Transverse colon (tissue), 4 donors: Measurements from ENCODE around the gene DDX51. TPM values are rescaled to one million over a fixed set of nuclear protein-coding genes. Genes with fewer than 3 reads are reported as not detected.

ENCODE experiments used
- DNase-seq: peaks from one replicate; pipeline ENCODE4 v3.0.0-alpha.2; 2019
- H3K27ac ChIP-seq, 4 donors: fragments of 200-600 bp; sonication (generic); 2 replicates each; pipeline ENCODE4 v1.5.1; 2016 to 2018; ENCODE audit warnings: inconsistent platforms in 4 of 4
- H3K27me3 ChIP-seq: fragments of 200-600 bp; sonication (generic); 2 replicates; pipeline ENCODE4 v1.5.1; 2017; ENCODE audit warnings: inconsistent platforms
- H3K36me3 ChIP-seq, 4 donors: fragments of 200-600 bp; sonication (generic); 2 replicates each; pipeline ENCODE4 v1.5.1; 2017 to 2019; ENCODE audit warnings: inconsistent platforms in 4 of 4
- H3K4me1 ChIP-seq, 4 donors: fragments of 200-600 bp; sonication (generic); 2 replicates each; pipeline ENCODE4 v1.5.1; 2017 to 2020; ENCODE audit warnings: inconsistent platforms in 4 of 4
- H3K4me3 ChIP-seq, 4 donors: fragments of 200-600 bp; sonication (generic); 1 replicate in 1 of 4; 2 replicates in 3 of 4; pipeline versions ENCODE4 v1.5.1 to v1.6.1; 2017 to 2019; ENCODE audit warnings: inconsistent platforms in 4 of 4
- H3K9me3 ChIP-seq, 2 donors: fragments of 200-600 bp; sonication (generic); 2 replicates each; pipeline ENCODE4 v1.5.1; 2017 to 2019; ENCODE audit warnings: inconsistent platforms in 2 of 2
- CTCF ChIP-seq, 5 experiments: fragments of 200-600 bp in 3 of 5; fragments of 450-650 bp in 2 of 5; sonication (generic) in 3 of 5; IDR thresholded peaks; 1 replicate in 2 of 5; 2 replicates in 3 of 5; pipeline ENCODE4 v1.5.1; 2016 to 2017; ENCODE audit warnings: antibody characterized with exemption in 5 of 5, inconsistent platforms in 3 of 5, mild to moderate bottlenecking in 2 of 5, moderate library complexity in 1 of 5
- EP300 ChIP-seq: sonication (generic); formaldehyde crosslinking; IDR thresholded peaks from one replicate; pipeline ENCODE4 v1.6.1; 2017; ENCODE audit warnings: antibody characterized with exemption, low read depth
- POLR2A ChIP-seq: fragments of 450-650 bp; IDR thresholded peaks from one replicate; pipeline ENCODE4 v1.6.1; 2016; ENCODE audit warnings: antibody characterized with exemption, mild to moderate bottlenecking, moderate library complexity
- POLR2AphosphoS5 ChIP-seq, 3 donors: sonication (generic); formaldehyde crosslinking; IDR thresholded peaks; one replicate each; pipeline ENCODE4 v1.6.1; 2016; ENCODE audit warnings: antibody characterized with exemption in 3 of 3
- WGBS, 2 donors: methylation state at CpG; one replicate each; pipeline ENCODE4 v1.1.5; 2018; ENCODE audit warnings: low coverage in 1 of 2; 5-methylcytosine and 5-hydroxymethylcytosine counted together
- in situ Hi-C, 4 donors: fragments of 200-750 bp; cut with MboI; loops; one replicate each; pipeline versions ENCODE4 v1.15.0 to v1.15.1; 2017; ENCODE audit warnings: low sequenced_read_pairs in 3 of 4, low pct_ligation_motif_present in 1 of 4, low pct_unique_long_range_greater_than_20kb in 1 of 4
- intact Hi-C: fragments of 100-400 bp; cut with DNase I; formaldehyde crosslinking; loops from one replicate; pipeline ENCODE4 v1.15.1; 2023; ENCODE audit warnings: low total_unique reads
- total RNA-seq, 4 donors: library from RNA; depleted of rRNA; stranded (reverse); fragments of >200 nt; gene quantifications; one replicate each; pipeline ENCODE4 v1.1.0, GENCODE V29; 2016

Gene DDX51
- total RNA-seq, 4 donors from 2014 or later: 5.3 to 52.7 (median 21.2) TPM

DNA sequence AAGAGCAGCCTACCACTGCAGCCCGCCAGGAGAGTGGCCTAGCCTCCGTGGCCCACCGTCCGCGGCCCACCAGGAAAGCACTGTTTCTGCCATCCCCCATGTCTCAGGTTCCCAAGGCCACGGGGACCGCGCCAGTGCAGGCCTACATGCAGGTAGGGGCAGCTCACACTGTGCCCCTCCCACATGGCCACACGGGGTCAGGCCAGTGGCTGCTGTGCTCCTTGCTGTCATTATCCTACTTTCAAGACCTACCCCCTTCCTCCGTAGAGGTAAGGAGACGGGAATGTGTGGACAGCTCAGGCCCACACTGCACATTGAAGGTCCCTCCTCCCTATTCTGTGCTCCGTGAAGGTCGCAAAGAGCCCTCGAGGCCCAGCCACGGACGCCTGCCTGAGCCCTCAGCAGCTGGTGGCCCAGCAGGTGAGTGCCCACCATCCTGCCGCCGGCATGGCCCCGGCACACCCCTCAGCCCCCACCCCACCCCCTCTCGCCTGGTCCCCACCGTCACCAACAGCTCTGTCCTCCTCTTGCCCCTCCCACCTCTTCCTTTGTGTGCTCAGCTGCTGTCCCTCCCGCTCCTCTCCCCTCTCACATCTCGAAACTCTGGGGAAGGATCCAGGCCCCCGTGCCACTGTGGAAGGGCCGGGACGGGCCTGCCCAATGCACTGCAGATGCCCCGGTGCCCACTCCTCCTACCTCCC is 10.0 kb downstream of the DDX51 start:
- in situ Hi-C loops (no loop called here), intact Hi-C loops (no loop called here)
- Histone ChIP-seq H3K27ac (no peak overlapping the region), H3K4me1 (no peaks in the 10 kb centered on the region), H3K4me3 (no peak overlapping the region), H3K36me3 (peaks cover 0 to 6% (median 0%) of the 10 kb centered on the region in 4 donors), H3K9me3 (no peaks in the 10 kb centered on the region), H3K27me3 (no peaks in the 10 kb centered on the region)
- no peak for TF ChIP-seq POLR2AphosphoS5 (IDR thresholded peaks at IDR 0.05)
- WGBS, 2 donors: 67 to 72% methylated on average over 4 to 27 of the region's 27 CpGs
- DNase-seq: no peak

- no peaks in the 10 kb centered on the region for H3K9me3 ChIP-seq
- no peak overlapping the region for H3K27ac ChIP-seq
- no peaks in the 10 kb centered on the region for H3K27me3 ChIP-seq
- in situ Hi-C loops: no loop called here
- H3K4me1 ChIP-seq: no peaks in the 10 kb centered on the region
- H3K4me3 ChIP-seq: no peak overlapping the region
- DNase-seq: no peak
- intact Hi-C loops: no loop called here
- 90% methylated on average over 37 of the region's 39 CpGs; no CpG with 5 or more reads in 1 of the 2 donors for WGBS, 2 donors
- H3K36me3 ChIP-seq: no peaks in the 10 kb centered on the region
- no peak for TF ChIP-seq EP300
- TF ChIP-seq CTCF (IDR thresholded peaks at IDR 0.05): no peak
- no peak for TF ChIP-seq POLR2A
- no peak for TF ChIP-seq POLR2AphosphoS5 (IDR thresholded peaks at IDR 0.05)
Observed at GRCh38 chr12:132132609-132133430, 11.3 kb downstream of the DDX51 start.

GRCh38 chr12:132131952-132132351 is 12.2 kb downstream of the DDX51 start:
- intact Hi-C loops: no loop called here
- Histone ChIP-seq H3K36me3 (peaks cover 0 to 8% (median 1%) of the 10 kb centered on the region in 4 donors), H3K9me3 (no peaks in the 10 kb centered on the region), H3K4me3 (no peak overlapping the region), H3K27me3 (no peaks in the 10 kb centered on the region), H3K4me1 (no peaks in the 10 kb centered on the region), H3K27ac (no peak overlapping the region)
- in situ Hi-C loops: no loop called here
- no peak for DNase-seq
- 91 to 95% methylated on average over 4 to 14 of the region's 14 CpGs for WGBS, 2 donors
- TF ChIP-seq EP300 (no peak), POLR2A (no peak)

DNA sequence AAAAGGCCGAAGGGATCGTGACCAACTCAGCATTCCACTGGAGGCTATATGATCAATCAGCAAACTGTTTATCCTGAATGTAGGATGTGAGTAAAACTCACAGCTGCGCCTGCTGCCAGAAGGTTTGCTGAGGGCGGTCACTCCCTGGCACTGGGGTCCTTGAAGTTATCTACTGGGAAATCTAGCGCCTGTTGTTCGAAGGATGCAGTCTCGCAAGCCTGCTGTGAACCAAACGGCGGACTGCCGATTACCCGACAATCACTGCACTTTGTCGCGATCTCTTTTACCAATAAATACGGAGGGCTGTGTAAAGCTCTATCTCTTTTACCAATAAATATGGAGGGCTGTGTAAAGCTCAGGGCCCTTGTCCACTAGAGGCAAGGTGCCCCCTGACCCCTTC is 12.9 kb downstream of the DDX51 start:
- Histone ChIP-seq H3K27me3 (no peaks in the 10 kb centered on the region), H3K9me3 (no peaks in the 10 kb centered on the region), H3K4me3 (no peak overlapping the region), H3K27ac (no peak overlapping the region), H3K4me1 (no peaks in the 10 kb centered on the region), H3K36me3 (peaks cover 0 to 15% (median 2%) of the 10 kb centered on the region in 4 donors)
- in situ Hi-C loops (no loop called here), intact Hi-C loops (no loop called here)
- 80 to 98% methylated on average over 2 to 14 of the region's 14 CpGs for WGBS, 2 donors
- no peak for DNase-seq
- TF ChIP-seq POLR2A (no peak), POLR2AphosphoS5 (IDR thresholded peaks at IDR 0.05) (no peak), CTCF (IDR thresholded peaks at IDR 0.05) (no peak), EP300 (no peak)

DNA sequence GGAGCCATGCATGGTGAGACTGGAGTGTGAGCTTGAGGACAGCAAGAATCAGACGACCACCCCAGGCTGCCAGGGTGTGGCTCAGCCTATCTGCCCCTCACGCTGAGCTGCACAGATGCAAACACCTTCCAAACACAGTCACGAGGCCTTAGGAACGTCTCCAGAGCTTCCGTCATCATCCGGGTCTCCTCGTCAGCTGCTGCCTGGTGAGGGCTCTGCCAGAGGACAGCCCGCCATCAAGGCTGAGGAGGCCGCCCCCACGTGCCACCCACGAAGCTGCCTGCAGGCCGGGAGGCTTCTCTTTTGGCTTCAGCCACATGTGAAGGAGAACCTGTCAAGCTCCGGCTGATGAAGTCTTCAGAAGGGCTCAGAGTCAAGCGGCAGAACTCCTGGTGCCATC is 13.4 kb downstream of the DDX51 start:
- TF ChIP-seq CTCF (IDR thresholded peaks at IDR 0.05): no peak
- TF ChIP-seq POLR2A: no peak
- no peak for TF ChIP-seq EP300
- TF ChIP-seq POLR2AphosphoS5 (IDR thresholded peaks at IDR 0.05): no peak
- Histone ChIP-seq H3K27me3 (no peaks in the 10 kb centered on the region), H3K27ac (no peak overlapping the region), H3K4me3 (no peak overlapping the region), H3K9me3 (no peaks in the 10 kb centered on the region), H3K36me3 (peaks cover 0 to 21% (median 2%) of the 10 kb centered on the region in 4 donors), H3K4me1 (no peaks in the 10 kb centered on the region)
- in situ Hi-C loops: no loop called here
- 80 to 92% methylated on average over 1 to 14 of the region's 14 CpGs for WGBS, 2 donors
- intact Hi-C loops: no loop called here
- DNase-seq: no peak
